Activated T-helper 1 cell treated with Interleukin-2 at 50 U/mL for 16 hours (primary cell): ENCODE results near the gene XXYLT1.
"Not testable (repeated sequence)": the region's sequence is repeated elsewhere in the genome, so short reads cannot be mapped to it uniquely, and the experiment has no call there.

ENCODE experiments used
- DNase-seq: peaks from one replicate; pipeline ENCODE4 v3.0.0-alpha.2; 2020; ENCODE audit warnings: low read depth

XXYLT1 gene

GRCh38 chr3:195270817-195271409 lies at the start of gene XXYLT1:
Gene XXYLT1 (minus strand): TSS chr3:195271159. CDS start chr3:195271058, 101 bp downstream.
- peak; percentile 83 for DNase-seq

DNA sequence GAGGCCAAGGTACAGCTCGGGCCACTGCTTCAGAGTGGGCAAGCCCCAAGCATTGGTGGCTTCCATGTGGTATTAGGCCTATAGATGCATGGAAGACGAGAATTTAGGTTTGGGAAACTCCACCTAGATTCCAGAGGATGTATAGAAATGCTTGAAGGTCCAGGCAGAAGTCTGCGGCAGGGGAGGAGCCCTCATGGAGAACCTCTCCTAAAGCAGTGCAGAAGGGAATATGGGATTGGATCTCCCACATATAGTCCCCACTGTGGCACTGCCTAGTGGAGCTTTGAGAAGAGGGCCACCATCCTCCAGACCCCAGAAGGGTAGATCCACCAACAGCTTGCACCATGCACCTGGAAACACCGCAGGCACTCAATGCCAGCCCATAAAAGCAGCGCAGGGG lies 48.1 kb upstream of the XXYLT1 start:
- no peak for DNase-seq

- no peak for DNase-seq
Measured at GRCh38 chr3:195312714-195313113, 41.8 kb upstream of the XXYLT1 start.

DNA sequence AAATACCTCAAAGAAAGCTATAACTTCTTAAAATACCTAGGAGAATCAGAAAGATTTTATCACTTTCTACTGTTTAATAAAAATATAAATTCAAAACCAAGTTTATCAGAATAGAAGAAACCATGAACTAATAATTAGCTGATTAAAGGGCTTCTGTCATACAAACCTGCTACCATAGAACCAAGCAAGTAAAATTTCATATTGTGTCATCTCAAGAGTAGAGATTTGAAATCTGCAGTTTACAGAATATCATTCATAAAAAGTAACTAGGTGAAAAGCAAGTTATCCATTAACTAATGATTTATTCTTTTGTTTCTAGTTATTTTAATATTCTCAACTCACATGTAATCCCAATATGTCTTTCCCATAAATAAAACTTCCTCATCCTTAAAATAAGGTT lies 36.8 kb upstream of the XXYLT1 start:
- DNase-seq = no peak

DNA sequence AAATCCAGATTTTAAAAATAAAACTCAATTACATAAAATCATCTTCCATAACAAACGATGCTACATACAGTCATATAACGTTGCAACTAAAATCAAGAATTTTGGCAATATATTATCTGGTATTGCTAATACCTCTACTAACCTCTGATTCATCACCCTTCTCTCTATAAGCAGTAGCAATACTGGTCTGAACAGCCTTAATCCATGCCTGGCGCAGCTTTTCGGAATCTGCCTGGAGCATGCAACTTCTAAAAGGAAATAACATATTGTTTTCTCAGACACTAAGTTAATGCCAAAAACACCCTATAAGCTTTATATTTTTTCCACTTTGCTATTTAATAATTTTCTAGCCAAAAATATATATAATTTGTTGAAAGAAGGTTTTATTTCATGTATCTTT lies 35.4 kb upstream of the XXYLT1 start:
- no peak for DNase-seq

DNA sequence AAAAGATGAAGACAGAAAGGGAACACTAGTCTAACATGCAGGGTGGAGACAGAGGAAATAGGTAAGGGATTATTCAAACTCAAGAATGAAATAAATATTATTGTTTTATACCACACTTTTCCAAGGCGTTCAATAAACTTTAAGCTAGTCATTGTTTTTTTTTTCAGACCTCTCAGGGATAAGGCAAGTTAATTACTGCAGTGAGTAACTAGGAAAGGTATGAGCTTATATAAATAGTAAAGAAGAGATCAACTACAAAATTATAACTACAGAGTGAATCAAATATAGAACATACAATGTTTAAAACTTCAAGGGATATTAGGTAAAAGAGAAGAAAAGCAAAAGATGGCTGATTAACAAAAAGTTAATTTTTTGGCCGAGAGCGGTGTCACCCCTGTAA lies 31.5 kb upstream of the XXYLT1 start:
- no peak for DNase-seq

GRCh38 chr3:195297446-195297845 lies 26.5 kb upstream of the XXYLT1 start:
- DNase-seq = no peak

DNA sequence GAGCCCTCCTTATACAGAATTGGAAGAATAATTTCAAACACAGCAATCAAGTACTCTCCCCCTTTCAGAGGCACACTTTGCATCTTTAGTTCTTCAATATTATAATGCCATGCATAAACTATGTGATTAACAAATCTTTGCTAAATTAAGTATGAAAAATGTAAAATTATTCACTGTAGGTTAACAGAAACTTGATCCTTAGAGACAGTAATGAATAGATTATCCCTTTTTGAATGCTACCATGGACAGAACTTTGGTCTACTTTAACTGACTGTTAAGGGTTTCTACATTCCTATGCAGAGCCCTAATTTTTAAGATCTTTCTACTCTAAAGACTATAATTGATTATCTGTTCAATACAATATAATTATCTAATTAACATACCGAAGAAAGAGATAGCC lies 25.7 kb upstream of the XXYLT1 start:
- no peak for DNase-seq

- no peak for DNase-seq
Measured at GRCh38 chr3:195291121-195291520, 20.2 kb upstream of the XXYLT1 start.

GRCh38 chr3:195290643-195291042 lies 19.7 kb upstream of the XXYLT1 start:
- DNase-seq = not testable (repeated sequence)

GRCh38 chr3:195286115-195286872 lies 15.3 kb upstream of the XXYLT1 start:
- no peak for DNase-seq

GRCh38 chr3:195285372-195285771 lies 14.4 kb upstream of the XXYLT1 start:
- no peak for DNase-seq

DNA sequence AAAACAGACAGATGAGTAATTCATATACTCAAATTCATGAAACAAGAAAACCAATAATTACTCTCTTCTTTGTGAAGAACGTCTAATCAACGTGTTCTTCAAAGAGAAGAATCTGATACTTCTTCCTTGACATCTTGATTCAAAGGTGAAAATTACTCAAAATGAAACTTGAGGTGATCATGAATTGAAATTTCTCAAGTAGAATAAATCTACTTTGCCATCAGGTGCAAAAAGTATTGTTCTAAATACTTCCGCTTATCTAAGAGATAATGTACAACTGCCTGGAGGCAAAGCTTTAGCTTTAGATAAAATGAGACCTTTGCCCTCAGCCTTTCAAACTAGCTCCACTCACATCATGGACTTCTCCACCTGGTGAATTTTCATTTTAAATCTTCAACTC lies 13.9 kb upstream of the XXYLT1 start:
- DNase-seq = no peak

GRCh38 chr3:195282961-195283360 lies 12.0 kb upstream of the XXYLT1 start:
- no peak for DNase-seq

DNA sequence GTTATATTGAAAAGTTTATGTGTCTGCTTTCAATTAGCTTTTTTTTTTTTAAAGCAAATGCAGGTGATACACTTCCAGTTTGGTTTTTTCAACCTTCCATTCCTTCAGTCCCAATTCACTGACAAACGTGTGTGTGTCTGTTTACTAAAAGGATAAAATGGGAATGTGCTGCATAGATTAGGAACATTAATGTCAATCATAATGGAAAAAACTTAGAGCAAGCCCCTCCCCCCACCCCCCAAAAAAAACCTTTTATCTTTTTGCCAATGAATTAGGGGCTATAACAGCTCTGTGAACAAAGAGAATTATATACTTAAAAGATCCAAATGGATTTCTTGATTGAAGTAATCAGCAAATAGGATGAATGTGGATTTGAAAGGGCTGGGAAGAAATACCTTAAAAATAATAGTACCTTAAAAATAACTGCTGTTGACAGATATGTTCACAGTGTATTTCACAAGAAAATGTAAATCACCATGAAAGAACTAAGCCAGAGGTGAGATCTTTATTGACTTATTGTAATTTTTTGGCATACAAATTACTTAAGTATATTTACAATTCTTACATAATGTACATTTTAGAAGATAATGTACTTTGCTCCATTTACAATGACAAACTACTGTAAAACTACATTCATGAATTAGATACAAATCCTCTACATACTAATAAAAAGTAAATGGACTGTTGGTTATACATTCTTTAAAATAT lies 3.5 kb upstream of the XXYLT1 start:
- DNase-seq = no peak

GRCh38 chr3:195271410-195272243 lies 668 bp upstream of the XXYLT1 start:
- peak; percentile 82 for DNase-seq

GRCh38 chr3:195270079-195270816 lies 711 bp downstream of the XXYLT1 start:
- DNase-seq = no peak

DNA sequence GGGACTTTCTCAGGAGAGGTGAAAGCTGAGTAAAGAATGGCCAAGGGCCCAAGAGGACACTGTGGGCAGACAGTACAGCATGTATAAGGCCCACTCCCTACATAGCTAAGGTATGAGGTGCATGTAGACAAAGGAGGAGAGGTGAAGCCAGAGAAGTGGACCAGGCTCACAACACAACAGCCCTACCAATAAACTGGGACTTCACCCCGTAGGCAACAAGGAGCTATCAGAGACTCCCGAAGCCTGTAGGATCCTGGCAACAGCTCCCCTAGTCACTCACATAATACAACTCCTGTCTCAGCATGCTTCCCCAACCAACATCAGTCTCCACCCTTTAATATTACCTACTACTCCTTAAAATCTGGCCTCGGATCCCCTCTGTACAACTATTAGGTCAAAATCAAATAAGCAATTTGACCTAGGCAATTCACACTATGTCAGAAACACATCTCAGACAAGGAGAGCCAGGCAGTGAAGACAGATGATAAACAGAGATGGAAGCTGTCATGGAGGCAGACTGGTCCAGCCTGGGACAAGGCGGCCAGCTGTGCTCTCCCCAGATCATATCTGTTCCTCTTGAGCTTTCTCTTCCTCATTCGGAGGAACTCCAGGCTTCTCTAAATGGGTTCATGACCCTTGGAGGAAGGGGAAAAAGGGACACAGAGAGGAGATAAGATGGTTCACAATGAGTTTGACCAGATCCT lies 1.4 kb downstream of the XXYLT1 start:
- DNase-seq = no peak

- no peak for DNase-seq
Measured at GRCh38 chr3:195268576-195269309, 2.2 kb downstream of the XXYLT1 start.

- no peak for DNase-seq
Measured at GRCh38 chr3:195267096-195267495, 3.9 kb downstream of the XXYLT1 start.
